NCI-H460 (cell line): ENCODE data around the gene SLC35F3. TPM values are rescaled to one million over a fixed set of nuclear protein-coding genes. Genes with fewer than 3 reads are reported as not detected.

Experiments used
- DNase-seq: peaks from one replicate; pipeline ENCODE4 v3.0.0-alpha.2; 2016; ENCODE audit warnings: low read depth; ENCODE audit errors: extremely low read depth
- total RNA-seq: library from RNA; depleted of rRNA; stranded (reverse); fragments of >200 nt; shearing (Covaris generic); gene quantifications from 2 replicates; pipeline ENCODE4 v1.2.3, GENCODE V29; 2014

SLC35F3 gene
- total RNA-seq, 1 experiment from 2014 or later, result 3.5 TPM

GRCh38 chr1:234212764-234213657 lies 308.5 kb downstream of the SLC35F3 start:
- peak; percentile 67 for DNase-seq

GRCh38 chr1:234213658-234214128 lies 309.2 kb downstream of the SLC35F3 start:
- no peak for DNase-seq

GRCh38 chr1:234214129-234214910 lies 309.8 kb downstream of the SLC35F3 start:
- DNase-seq, result peak; percentile 6

- DNase-seq, result no peak
These were observed 310.7 kb downstream of the SLC35F3 start for GRCh38 chr1:234214911-234215892.

- DNase-seq, result no peak
These were observed 311.7 kb downstream of the SLC35F3 start for GRCh38 chr1:234216116-234216703.

GRCh38 chr1:234217316-234217840 lies 312.9 kb downstream of the SLC35F3 start:
- DNase-seq, result no peak

- no peak for DNase-seq
These were observed 313.6 kb downstream of the SLC35F3 start for GRCh38 chr1:234218078-234218477.

- DNase-seq, result no peak
These were observed 315.2 kb downstream of the SLC35F3 start for GRCh38 chr1:234219711-234220110.

- DNase-seq, result no peak
These were observed 317.1 kb downstream of the SLC35F3 start for GRCh38 chr1:234221601-234222000.

GRCh38 chr1:234222561-234223280 lies 318.2 kb downstream of the SLC35F3 start:
- no peak for DNase-seq

- DNase-seq, result no peak
These were observed 321.8 kb downstream of the SLC35F3 start for GRCh38 chr1:234226113-234226818.

GRCh38 chr1:234226819-234227165 lies 322.3 kb downstream of the SLC35F3 start:
- no peak for DNase-seq

GRCh38 chr1:234229581-234230387 lies 325.3 kb downstream of the SLC35F3 start:
- no peak for DNase-seq

- no peak for DNase-seq
These were observed 326.0 kb downstream of the SLC35F3 start for GRCh38 chr1:234230414-234230862.

GRCh38 chr1:234231061-234231892 lies 326.8 kb downstream of the SLC35F3 start:
- DNase-seq, result no peak

- DNase-seq, result no peak
These were observed 327.4 kb downstream of the SLC35F3 start for GRCh38 chr1:234231893-234232276.

- DNase-seq, result no peak
These were observed 329.7 kb downstream of the SLC35F3 start for GRCh38 chr1:234234199-234234598.
